ELR (cell line): ENCODE data around the gene NFIA.

Experiments used
- DNase-seq: peaks from one replicate; pipeline ENCODE4 v3.0.0-alpha.2; 2015; ENCODE audit warnings: low read depth

Gene NFIA

GRCh38 chr1:61498342-61498741 lies 416.0 kb downstream of the NFIA start:
- DNase-seq: no peak

- DNase-seq: no peak
Measured at GRCh38 chr1:61501971-61502916, 419.9 kb downstream of the NFIA start.

GRCh38 chr1:61504305-61504704 lies 421.9 kb downstream of the NFIA start:
- no peak for DNase-seq

DNA sequence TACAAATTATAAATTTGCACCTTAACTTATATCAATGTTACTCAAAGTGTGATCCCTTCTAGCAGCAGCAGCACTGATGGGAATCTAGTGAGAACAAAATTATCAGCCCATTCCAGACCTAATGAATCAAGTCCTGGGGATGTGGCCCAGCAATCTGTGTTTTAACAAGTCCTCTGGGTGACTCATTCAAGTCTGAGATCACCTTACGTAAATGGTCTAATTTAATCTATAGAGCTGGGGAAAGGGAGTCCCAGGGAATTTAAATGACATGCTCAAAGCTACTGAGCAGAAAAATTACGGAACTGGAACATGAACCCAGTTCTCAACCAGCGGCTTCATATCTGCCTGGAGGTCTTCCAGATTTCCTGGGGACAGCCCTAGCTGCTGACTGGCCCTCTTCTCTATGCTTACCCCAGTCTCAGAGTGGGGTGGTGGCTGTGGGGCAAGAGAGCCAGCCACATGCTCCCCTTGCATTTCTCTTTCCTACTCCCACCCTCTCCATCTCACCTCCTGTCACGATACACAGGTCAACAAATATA lies 422.6 kb downstream of the NFIA start:
- DNase-seq: peak; percentile 28

DNA sequence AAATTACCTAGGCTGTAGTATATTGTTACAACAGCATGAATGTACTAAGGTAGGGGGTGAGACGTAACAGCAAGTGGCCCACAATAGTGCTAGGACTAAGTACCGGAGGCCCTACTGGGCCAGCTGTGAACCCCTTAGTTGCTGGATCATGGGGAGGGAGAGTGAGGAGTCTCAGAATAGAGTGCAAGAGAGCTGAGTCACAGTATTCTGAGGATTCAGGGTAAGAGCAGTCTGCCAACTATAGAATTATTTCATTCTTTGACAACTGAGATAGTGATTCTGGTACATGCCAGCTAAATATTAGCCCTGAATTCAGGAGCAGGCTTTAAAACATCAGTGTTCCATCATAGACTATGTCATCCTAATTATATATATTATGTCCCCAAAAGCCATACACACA lies 423.9 kb downstream of the NFIA start:
- DNase-seq: no peak

GRCh38 chr1:61506944-61507500 lies 424.7 kb downstream of the NFIA start:
- DNase-seq: no peak
